Measurements from ENCODE around the gene TREX2. TPM values are rescaled to one million over a fixed set of nuclear protein-coding genes. Genes with fewer than 3 reads are reported as not detected.

TREX2 gene
- total and polyA plus RNA-seq, 7 donors = 0.16 to 3.6 (median 1.7) TPM; not detected in 3

- intact Hi-C loops (cut with DNase I) = no loop called here
- no peak for DNase-seq
- TF ChIP-seq POLR2AphosphoS5 (IDR thresholded peaks at IDR 0.05) (no peak), EP300 (IDR thresholded peaks at IDR 0.05) (no peak), POLR2A (IDR thresholded peaks at IDR 0.05) (no peak), CTCF (IDR thresholded peaks at IDR 0.05) (peak in 2 of 4 experiments; percentile 7 to 34)
- no peak overlapping the region for H3K4me3 ChIP-seq
- H3K27ac ChIP-seq = no peak overlapping the region
- WGBS, 2 donors = 78 to 80% methylated on average over 60 of the region's 60 CpGs
- no peaks in the 10 kb centered on the region for H3K4me1 ChIP-seq
- no peaks in the 10 kb centered on the region for H3K9me3 ChIP-seq
- H3K36me3 ChIP-seq = no peaks in the 10 kb centered on the region
- no peaks in the 10 kb centered on the region for H3K27me3 ChIP-seq
These were observed 45.4 kb downstream of the TREX2 start for GRCh38 chrX:153400146-153401132.

- intact Hi-C loops (cut with DNase I) = no loop called here
- Histone ChIP-seq H3K9me3 (no peaks in the 10 kb centered on the region), H3K27ac (no peak overlapping the region), H3K27me3 (no peaks in the 10 kb centered on the region), H3K4me3 (no peak overlapping the region), H3K4me1 (no peaks in the 10 kb centered on the region), H3K36me3 (no peaks in the 10 kb centered on the region)
- WGBS, 2 donors = 84 to 90% methylated on average over 17 of the region's 17 CpGs
- peak; percentile 35 for DNase-seq
- TF ChIP-seq CTCF (IDR thresholded peaks at IDR 0.05) = no peak
- TF ChIP-seq POLR2A (IDR thresholded peaks at IDR 0.05) = no peak
- no peak for TF ChIP-seq EP300 (IDR thresholded peaks at IDR 0.05)
- no peak for TF ChIP-seq POLR2AphosphoS5 (IDR thresholded peaks at IDR 0.05)
These were observed 47.4 kb downstream of the TREX2 start for GRCh38 chrX:153398275-153398960.

- Histone ChIP-seq H3K27me3 (no peaks in the 10 kb centered on the region), H3K27ac (no peak overlapping the region), H3K4me1 (no peaks in the 10 kb centered on the region), H3K4me3 (no peak overlapping the region), H3K9me3 (no peaks in the 10 kb centered on the region), H3K36me3 (no peaks in the 10 kb centered on the region)
- no peak for DNase-seq
- TF ChIP-seq CTCF (IDR thresholded peaks at IDR 0.05) = no peak
- TF ChIP-seq POLR2AphosphoS5 (IDR thresholded peaks at IDR 0.05) = no peak
- no peak for TF ChIP-seq POLR2A (IDR thresholded peaks at IDR 0.05)
- TF ChIP-seq EP300 (IDR thresholded peaks at IDR 0.05) = no peak
- intact Hi-C loops (cut with DNase I) = no loop called here
- WGBS, 2 donors = 65 to 81% methylated on average over 27 of the region's 27 CpGs
These were observed 48.4 kb downstream of the TREX2 start for GRCh38 chrX:153397256-153397960.

- TF ChIP-seq CTCF (IDR thresholded peaks at IDR 0.05) (no peak), POLR2A (IDR thresholded peaks at IDR 0.05) (no peak), POLR2AphosphoS5 (IDR thresholded peaks at IDR 0.05) (no peak), EP300 (IDR thresholded peaks at IDR 0.05) (no peak)
- Histone ChIP-seq H3K4me1 (no peaks in the 10 kb centered on the region), H3K4me3 (no peak overlapping the region), H3K36me3 (no peaks in the 10 kb centered on the region), H3K9me3 (no peaks in the 10 kb centered on the region), H3K27ac (no peak overlapping the region), H3K27me3 (no peaks in the 10 kb centered on the region)
- 86 to 90% methylated on average over 26 of the region's 26 CpGs for WGBS, 2 donors
- DNase-seq = no peak
- intact Hi-C loops (cut with DNase I) = no loop called here
These were observed 49.3 kb downstream of the TREX2 start for GRCh38 chrX:153396320-153397195.
